ENCODE results near the gene INAFM2.

Gene INAFM2

DNA sequence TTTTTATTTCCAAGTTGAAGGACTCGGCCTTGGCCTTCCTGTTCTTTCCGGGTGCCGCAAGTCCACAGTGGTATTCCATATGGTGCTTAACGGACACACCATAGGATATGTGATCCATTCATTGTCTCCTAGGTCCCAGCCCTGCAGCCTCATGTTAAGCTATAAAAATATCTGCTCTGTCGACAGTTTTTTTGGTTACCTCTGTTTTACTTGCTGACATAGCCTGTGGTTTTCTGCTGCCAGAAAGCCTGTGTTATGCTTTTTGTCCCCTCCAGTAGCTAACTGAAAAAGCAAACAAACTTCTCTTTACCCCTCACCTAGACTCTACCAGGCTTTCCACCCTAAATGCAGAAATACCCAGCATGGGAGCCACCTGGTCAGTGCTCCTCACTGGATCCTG lies 5.3 kb downstream of the INAFM2 start:
- DNase-seq: no peak

DNA sequence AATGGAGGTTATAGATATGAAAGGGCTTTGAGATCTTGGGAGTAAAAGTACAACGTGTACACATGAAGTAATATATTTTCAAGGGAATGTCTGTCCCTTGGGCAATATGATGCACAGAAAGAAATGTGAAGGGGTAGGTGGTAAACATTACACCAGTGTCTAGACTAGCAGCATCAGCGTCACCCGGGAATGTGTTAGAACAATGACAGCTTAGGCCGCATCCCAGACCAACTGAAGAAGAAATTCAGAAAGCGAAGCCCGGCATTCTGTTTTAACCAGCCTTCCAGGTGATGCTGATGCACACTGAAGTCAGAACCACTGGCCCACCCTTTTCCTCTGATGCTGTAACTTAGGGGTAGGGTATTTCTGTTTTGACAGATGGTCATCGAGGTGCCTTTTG lies 6.3 kb downstream of the INAFM2 start:
- DNase-seq: no peak

DNA sequence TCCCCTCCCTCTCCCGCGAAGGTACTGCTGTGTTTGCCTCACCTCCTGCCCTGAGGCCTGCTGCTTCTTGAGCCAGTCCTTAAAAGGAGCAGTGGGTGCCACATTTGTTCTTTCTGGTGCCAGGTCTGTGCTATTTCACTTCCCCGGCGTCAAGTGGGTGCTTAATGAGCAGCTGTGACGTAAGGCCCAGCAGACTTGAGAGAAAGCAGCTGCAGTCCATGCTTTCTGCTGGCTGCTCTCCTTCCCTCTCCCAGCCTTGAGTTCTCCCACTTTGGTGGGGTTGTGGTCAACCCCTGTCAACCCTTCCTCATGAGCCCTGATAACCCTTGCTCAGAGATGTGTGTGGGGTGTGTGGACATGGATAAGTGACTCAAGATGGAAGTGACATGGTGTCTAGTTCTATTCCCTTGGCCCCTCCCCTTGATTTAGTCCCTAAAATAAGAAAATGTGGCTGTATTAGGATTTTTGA lies 6.9 kb downstream of the INAFM2 start:
- DNase-seq: peak; percentile 30

DNA sequence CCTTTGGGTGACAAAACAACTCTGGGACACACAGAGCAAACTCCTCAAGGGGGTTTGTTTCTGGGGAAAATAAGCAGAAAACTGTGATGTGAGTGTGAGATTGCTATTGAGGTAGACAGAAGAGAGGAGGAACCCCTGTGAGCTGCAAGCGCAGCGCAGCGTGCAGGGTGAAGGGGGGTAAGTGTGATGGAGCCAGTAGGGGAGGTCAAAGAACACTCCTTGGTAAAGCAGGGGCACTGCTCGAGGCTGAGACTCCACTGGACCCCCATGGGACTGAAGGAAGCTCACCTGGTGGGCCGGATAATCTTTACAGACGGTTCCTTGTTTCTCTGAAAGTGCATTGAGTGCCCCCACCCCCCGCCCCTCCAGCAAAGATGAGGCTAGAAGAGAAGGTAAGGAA lies 7.5 kb downstream of the INAFM2 start:
- no peak for DNase-seq

DNA sequence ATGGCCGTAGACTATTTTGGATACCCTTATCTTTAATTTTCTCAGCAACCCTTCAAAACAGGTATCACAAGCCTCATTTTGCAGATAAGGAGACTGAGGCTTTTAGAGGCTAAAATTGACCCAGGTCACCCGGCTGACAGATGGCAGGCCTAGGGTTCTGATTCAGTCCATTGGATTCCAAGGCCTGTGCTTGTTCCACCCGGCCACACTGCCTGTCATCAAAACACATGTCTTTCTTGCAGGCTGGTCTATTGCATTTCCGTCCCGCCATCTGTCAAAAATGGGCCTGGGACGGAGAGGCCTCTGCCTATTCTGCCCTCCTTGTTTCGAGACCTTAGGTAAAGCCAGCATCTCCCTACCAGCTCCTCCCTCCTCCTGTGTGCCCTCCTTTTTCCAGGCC lies 8.1 kb downstream of the INAFM2 start:
- DNase-seq: no peak

DNA sequence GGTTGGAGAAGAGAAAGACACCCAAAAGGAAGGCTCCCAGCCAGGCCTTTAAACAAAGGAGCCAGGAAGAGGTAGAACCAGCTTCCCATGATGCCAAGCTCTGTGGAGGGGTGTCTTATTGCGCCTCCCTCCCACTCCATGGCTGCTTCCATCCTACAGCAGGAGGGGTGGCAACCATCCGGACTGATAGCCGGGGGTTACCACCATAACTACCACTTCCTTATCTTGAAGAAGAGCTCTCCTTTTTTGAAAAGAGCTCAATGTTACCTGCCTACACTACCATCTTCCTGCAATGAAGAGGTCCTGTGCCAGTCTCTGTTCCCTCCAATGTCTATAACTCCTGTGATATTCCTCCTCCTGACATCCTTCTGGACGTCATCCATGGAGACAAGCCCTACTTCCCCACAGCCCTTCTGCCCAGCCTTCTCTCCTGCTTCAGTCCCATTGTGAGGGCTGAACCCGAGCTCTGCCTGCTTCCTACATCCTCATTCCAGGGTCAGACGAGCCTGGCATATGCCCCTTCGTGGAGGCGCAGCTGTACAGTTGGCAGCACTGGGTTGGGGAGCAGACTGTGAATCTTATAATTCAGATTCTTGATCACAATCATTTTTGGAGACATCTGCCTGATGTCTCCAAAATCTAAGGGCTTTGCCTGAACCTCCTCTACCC lies 8.8 kb downstream of the INAFM2 start:
- no peak for DNase-seq

DNA sequence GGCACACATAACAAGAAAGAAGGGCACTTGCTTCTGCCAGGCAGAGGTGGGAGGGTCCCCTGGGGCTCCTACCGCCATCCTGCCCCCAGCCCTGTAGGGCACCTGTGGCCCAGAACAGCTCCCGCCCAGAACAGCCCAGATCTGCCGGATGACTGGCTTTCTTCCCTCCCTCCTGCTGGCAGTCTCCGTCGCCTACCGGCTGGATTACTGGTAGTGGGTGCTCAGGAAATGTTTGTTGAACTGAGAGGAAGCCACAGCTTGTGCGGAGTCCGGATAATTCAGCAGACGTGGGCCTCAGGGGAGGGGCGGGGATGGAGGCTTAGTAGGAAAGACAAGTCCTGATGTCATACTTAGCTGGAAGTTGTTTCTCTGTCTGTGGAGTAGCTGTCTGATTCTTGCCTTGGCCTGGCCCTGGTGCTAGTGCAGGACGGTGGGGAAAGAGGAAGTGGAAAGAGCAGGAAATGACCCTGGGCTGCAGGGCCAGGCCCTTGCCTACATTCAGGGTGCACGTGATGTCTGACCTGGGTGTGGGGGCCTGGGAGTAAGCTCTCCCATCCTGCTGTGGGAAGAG lies 10.5 kb downstream of the INAFM2 start:
- peak; percentile 50 for DNase-seq

DNA sequence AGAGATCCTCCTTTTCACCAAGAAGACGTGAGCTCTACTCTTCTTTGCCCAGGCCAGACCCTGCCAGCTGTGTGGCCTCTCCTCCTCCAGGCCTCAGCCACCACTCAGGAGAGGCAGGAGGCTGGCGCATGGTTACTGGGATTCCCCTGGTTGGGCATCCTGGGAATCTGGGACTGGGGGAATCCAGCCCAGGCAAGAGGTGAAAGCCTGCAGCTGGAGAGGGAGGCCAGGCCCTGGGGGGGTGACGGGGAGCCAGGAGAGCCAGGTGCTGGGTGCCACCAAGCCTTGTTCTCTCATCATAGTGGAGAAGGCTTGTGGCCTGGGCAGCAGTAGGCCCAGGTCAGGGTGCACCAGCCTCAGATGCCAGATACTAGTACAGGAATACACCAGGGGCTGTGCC lies 11.0 kb downstream of the INAFM2 start:
- DNase-seq: no peak

DNA sequence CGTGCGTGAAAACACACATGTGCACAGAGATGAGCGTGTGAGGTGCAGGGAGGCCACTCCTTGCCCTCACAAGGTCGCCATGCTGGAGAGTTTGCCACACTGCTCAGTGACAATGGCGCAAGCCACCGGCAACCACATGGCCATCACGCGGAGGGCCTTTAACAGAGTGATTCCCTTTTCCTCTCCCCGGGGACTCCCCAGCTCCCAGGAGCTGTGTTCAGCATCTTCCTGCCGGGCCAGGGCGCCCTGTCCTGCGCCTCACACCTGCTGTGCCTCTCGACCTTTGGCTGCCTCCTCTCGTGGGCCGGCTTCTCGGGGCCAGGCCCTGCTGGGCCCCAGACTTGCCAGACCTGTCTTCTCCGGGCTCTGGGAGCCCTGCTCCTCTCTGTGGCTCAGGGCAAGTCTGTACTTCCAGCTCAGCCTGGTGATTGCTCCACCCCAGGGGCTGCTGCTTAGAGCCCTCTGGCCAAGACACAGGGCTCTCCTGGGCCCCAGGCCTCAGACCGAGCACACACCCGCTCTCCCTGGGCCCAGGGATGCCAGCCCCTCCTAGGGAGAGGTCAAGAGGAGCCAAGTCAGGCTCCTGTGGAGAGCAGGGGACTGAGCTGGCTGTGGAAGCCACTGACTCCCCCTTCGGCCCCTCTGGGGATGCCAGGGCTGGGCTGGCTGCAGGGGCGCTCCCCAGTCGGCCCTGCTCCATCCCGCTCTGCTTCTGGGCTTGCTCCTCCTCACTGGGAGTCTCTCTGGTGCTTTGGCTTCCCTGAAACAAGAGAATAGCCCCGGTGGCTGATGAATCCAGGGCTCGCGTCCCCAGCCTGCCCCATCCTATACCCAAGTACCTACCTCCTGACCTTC lies 11.7 kb downstream of the INAFM2 start:
- no peak for DNase-seq

DNA sequence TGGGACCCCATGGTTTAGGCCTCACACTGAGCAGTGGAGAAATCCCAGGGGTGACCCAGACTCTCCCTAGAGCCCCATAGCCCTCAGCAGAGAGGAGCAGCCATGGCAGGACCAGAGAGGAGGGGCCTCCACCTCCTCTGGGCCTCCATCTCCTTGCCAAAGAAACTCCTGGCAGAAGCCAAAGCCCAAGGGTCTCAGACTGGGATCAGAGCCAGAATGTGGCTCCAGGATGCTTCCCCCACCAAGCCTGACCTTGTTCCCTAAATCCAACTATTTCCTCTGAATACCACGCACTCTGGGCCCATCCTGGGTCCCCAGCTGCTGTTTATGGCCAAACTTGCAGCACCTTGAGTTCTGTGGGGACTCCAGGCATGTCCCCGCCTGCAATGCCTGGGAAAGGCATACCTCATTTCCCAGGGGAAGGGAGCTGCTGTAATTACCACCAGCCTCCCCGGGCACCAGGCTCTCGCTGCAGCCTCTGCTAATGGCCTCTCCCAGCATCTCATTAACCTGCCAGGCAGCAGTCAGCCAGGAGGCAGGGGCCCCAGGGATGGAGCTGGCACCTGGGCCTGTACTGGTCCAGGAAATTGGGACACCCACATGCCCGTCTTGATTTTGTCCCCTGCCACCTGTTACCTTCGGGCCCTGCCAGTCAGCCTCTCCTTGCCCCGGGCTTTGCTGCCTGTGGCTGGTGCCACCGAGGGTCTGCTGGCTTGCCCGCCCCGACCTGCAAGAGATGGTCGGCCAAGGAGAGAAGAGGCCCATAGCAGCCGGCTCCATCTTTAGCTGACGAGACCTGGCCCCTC lies 12.6 kb downstream of the INAFM2 start:
- no peak for DNase-seq

DNA sequence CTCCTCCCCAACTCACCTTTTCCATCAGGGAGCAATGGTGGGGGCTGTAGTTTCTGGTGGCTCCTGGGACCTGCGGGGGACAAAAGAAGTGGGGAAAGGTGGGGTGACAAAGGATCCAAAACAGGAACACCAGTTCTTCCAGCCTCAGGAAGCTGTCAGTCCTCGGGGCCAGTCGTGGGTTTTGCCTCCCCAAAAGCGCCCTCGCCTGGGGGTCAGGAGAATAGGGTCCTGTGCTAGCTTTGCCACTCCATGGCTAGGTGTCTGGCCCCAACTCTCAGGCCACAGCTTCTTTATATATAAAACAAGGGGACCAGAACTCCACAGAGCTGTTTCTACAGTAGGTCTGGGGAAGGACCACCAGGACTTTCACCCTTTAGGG lies 13.2 kb downstream of the INAFM2 start:
- no peak for DNase-seq

DNA sequence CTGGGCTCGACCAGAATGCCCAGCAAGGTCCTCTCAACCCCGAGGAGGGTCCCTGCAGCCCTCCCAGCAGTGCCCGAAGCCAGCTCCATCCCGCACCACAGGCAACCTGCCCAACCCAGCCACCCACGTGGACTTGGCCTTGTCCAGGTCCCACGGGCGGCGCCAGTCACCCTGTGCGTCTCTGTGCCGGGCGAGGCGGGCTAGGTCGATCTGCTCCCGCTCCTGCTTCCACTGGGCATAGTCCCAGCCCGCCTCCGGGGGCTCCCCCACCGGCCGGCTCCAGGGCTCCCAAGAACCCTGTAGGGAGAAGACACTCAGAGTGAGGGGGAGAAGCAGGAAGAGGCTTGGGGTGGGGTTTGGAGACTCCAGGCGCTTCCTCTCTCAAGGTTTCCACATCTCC lies 14.1 kb downstream of the INAFM2 start:
- DNase-seq: no peak

DNA sequence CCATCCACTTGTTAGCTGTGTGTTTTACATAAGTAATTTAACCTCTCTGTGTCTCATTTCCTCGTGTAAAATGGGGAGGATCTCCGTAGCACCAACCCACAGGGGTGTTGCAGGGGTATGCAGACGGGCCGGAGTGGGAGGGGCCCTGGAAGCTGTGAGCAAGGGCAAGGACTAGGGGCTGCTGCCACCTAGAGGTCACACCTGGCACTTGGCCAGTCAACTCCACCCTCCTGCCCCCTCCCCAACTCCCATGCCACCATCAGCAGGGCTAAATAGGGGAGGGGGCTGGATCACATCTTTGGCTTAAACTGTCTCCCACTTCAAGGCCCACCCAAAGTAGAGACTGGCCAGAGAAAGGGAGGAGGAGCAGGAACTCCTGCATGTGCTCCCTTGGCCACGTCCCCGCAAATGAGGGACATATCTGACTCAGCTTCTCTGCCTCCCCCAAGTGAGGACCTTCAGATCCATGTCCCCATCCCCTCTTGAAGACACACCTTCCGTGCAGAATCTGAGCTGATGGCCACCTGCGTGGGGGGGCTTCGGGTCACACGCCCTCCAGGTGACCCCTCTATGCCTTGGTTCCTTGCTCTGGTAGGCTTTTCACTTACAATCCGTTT lies 14.7 kb downstream of the INAFM2 start:
- DNase-seq: peak; percentile 69

DNA sequence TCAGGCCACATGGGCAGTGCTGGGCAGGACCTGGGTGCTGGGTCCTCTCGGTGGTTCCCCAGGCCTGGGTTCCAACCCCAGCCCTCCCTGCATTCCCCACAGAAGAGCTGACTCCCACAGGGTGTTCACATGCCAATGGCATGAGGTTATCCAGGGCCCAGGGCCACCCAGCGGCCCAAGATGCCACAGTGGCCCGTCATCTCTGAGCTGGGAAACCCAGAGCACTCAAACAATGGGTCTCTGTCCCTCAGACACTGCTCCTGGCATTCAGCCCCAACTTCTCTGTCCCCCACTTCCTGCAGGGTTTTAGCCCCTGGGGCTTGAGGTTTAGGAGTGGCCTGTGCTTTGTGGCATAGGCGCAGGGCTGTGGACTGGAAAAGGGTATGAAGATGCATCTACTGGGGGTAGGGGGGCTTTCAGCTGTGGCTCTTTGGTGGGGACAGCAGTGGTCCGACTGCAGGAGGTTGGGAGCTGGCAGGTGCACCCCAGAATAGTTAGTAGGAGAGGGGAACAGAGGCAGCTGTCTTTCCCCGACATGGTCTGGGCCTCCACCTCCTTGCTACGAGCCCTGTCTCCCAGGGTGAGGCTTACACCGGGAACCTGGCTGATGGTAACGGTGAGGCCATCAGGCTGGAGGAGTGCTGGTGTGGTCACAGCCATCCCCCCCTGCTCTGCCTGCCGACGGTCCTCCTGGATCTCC lies 15.6 kb downstream of the INAFM2 start:
- no peak for DNase-seq

DNA sequence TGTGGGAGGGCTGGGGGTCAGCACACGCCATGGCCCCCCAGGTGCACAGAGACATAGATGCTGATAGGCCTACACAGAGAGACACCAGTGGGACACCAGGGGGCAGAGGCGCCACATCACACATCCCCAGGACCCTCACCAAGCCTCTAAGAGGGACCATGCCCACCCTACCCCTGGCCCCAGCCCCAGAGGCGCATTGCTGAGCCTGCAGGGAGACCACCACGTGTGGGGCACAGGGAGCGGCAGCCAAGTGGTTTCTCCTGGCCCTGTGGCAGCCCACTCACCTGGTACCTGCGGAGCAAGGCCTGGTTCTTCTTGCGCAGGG lies 16.1 kb downstream of the INAFM2 start:
- DNase-seq: no peak

DNA sequence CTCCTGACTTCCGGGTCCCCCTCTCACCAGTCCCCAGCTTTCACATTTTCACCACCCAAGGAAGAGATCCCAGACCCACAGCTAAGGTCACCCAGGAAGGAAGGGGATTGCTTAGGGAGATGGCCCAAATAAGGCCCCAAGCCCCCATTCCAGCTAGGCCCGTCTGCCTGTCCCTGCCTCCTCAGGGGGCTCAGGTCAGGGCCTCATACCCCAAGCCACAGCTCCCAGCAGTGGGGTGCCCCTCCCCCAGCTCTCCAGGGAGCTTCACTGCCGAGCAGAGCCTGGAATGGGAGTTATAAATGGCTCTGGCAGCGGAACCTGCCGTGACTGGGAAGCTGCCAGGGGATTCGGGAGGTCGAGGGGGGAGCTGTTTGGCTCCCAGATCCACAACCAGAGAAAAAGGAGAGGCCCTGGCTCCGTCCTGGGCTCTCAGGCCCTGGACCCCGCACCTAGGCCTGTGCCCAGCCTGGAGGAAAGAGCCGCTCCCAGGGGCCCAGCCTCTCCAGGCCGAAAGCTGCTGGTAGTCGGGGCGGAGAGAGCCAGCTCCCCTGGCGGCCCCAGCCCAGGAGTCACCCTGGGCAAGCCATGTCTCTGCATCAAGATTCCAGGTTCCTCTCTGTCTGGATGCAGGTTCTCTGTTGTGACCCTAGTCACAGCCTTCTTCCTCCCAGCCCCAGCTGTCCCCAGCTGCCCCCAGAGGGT lies 16.7 kb downstream of the INAFM2 start:
- peak; percentile 75 for DNase-seq

DNA sequence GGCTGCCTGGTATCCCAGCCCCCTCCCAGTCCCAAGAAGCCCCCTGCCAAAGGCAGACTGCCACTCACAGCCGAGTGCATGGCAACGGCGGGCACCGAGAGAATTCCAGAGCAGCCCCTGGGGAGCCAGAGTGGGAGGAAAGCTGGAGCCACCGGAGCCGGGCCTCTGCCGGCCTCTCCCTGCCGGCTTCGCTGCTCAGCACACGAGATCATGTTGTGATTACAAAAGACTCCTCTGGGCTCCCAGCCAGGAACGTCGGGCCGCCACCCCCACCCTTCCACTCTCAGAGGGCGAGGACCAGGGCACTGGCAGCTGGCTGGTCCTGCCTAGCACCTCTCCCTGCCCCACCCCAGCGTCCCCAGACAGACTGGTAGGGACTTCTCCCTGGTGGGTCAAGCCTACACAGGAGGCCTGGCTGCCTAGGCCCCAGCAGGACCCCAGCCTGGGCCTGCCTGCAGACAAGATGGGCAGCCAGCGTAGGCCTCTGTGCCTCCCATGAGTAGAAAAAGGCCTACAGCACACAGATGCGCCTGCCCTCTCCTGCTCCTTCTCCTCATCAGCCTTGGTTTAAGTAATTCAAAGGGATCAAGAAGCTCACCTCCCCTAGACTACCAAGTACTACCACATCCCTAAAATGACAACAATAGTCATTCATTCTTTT lies 17.4 kb downstream of the INAFM2 start, which contains the start of gene CCDC9B:
Gene CCDC9B (minus strand): TSS at position 200 of the 661 bp plus-strand sequence. CDS start 120 bp downstream, at position 80.
- DNase-seq: peak; percentile 70

DNA sequence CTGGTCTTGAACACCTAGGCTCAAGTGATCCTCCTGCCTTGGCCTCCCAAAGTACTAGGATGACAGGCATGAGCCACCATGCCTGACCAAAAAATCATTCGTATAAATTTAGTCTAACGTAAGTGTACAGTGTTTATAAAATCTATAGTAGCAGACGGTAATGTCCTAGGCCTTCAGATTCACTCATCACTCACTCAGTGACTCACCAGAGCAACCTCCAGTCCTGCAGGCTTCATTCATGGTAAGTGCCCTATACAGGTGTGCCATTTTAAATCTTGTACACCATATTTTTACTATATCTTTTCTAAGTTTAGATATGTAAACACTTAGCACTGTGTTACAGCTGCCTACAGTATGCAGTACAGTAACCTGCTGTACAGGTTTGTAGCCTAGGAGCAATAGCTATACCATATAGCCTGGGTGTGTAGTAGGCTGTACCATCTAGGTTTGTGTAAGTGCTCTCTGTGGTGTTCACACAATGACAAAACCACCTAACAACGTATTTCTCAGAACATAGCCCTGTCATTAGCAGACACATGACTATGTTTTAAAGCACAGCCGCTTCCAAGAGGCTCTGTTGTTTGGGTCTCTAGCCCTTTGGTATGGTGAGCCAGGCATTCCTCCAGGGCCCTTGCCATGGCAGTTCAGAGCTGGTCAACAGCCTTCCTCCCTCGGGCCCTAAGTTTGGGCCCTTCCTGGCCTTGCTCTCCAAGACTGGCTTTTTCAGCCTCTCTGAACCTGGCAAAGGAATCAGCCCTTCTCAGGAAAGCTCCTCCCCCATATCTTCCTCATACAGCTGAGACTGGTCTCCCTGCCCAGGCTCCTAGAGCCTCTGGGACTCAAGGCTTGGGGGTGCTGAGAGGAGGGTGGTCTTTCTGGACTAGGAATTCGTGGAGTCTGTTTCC lies 19.2 kb downstream of the INAFM2 start:
- DNase-seq: no peak

DNA sequence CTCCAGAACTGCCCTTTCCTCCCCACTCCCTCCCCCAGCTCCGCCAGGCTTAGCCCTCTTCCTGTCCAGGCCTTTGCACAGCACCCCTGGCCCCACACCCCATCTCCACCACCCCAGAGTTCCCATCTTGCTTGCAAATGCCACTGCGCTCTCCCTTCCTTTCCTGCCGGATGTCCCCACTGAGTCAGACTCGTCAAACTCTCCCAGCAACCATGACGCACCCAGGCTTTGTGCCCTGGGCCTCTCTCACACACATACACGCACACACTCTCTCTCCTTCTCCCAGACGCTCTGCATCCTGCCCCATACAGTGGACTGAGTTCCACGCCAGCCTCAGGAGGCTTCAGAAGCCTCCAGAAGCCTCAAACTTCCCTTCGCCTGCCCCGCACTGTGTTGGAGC lies 20.0 kb downstream of the INAFM2 start:
- no peak for DNase-seq
